ENCODE measurements around the gene WDFY4. TPM values are rescaled to one million over a fixed set of nuclear protein-coding genes. Genes with fewer than 3 reads are reported as not detected.

The WDFY4 gene
- total and polyA plus RNA-seq, 2 of the 13 experiments (the other 11 are each of a cell fraction or from before 2014, with no cell fraction given), result not detected

- H3K9me3 ChIP-seq (ENCODE audit: low read length), result no peaks in the 10 kb centered on the region
- H3K9ac ChIP-seq (ENCODE audit: insufficient read depth, low read depth, low read length), result no peak overlapping the region
- TF ChIP-seq IKZF4 (CRISPR knock-in tag; IDR thresholded peaks at IDR 0.05; ENCODE audit: borderline replicate concordance, low read depth, not compliant biosample characterization) (no peak), GFI1 (CRISPR knock-in tag; IDR thresholded peaks at IDR 0.05; ENCODE audit: borderline replicate concordance) (no peak), NR2F6 (IDR thresholded peaks at IDR 0.05) (no peak), NR2F6 (CRISPR knock-in tag; IDR thresholded peaks at IDR 0.05) (no peak)
- no peaks in the 10 kb centered on the region for H3K4me1 ChIP-seq (ENCODE audit: insufficient read depth, low read length)
- FAIRE-seq (no peak), DNase-seq (ENCODE audit: low spot score) (no peak), ATAC-seq (no peak)
- no peaks in the 10 kb centered on the region for H3K36me3 ChIP-seq (replicated peaks in 1 of 2; ENCODE audit: control insufficient read depth in 1 of 2, insufficient read depth in 2 of 2, low read length in 2 of 2)
- ChIA-PET CTCF (ENCODE audit: low intra/inter-chr PET ratio, low total read pairs) (no interaction called here), POLR2A (no interaction called here)
- no peak overlapping the region for H3K4me2 ChIP-seq (ENCODE audit: low read depth, low read length)
- no peak overlapping the region for H3K27ac ChIP-seq (ENCODE audit: extremely low read length, insufficient read depth, low read length)
- H3K79me2 ChIP-seq (ENCODE audit: insufficient read depth, low read length), result no peaks in the 10 kb centered on the region
- no CpG with 5 or more reads among the region's 5 CpGs for WGBS (ENCODE audit: low lambda C conversion rate)
- in situ Hi-C loops (cut with HindIII; ENCODE audit: extremely low pct_ligation_motif_present, low pct_unique_long_range_greater_than_20kb) (no loop called here), intact Hi-C loops (cut with micrococcal nuclease; ENCODE audit: unreplicated experiment) (no loop called here)
- no peaks in the 10 kb centered on the region for H4K20me1 ChIP-seq (ENCODE audit: insufficient read depth, low read length)
- no TSS peak for BruUV-seq (replicated peaks)
- H2AFZ ChIP-seq (ENCODE audit: low read length), result no peak overlapping the region
- peaks cover 0 to 6% of the 10 kb centered on the region in 2 experiments; a peak in 2 of 5 replicates for H3K27me3 ChIP-seq (ENCODE audit: control insufficient read depth in 1 of 2, insufficient read depth in 2 of 2, low read length in 2 of 2)
- no peak overlapping the region for H3K4me3 ChIP-seq (replicated peaks in 1 of 3; ENCODE audit: insufficient read depth in 1 of 3, low read depth in 2 of 3, low read length in 3 of 3)
Observed at GRCh38 chr10:48704156-48704555, 19.5 kb downstream of the WDFY4 start.

GRCh38 chr10:48705401-48705938 is 20.8 kb downstream of the WDFY4 start:
- H2AFZ ChIP-seq (ENCODE audit: low read length), result no peak overlapping the region
- no peak overlapping the region for H3K4me3 ChIP-seq (replicated peaks in 1 of 3; ENCODE audit: insufficient read depth in 1 of 3, low read depth in 2 of 3, low read length in 3 of 3)
- intact Hi-C loops (cut with micrococcal nuclease; ENCODE audit: unreplicated experiment), result no loop called here
- FAIRE-seq (no peak), DNase-seq (ENCODE audit: low spot score) (no peak), ATAC-seq (no peak)
- no peaks in the 10 kb centered on the region for H3K79me2 ChIP-seq (ENCODE audit: insufficient read depth, low read length)
- in situ Hi-C loops (cut with HindIII; ENCODE audit: extremely low pct_ligation_motif_present, low pct_unique_long_range_greater_than_20kb), result no loop called here
- 6% methylated on average over 8 of the region's 9 CpGs for WGBS (ENCODE audit: low lambda C conversion rate)
- no peak overlapping the region for H3K27ac ChIP-seq (ENCODE audit: extremely low read length, insufficient read depth, low read length)
- BruUV-seq (replicated peaks), result no TSS peak
- no peak overlapping the region for H3K9ac ChIP-seq (ENCODE audit: insufficient read depth, low read depth, low read length)
- POLR2A ChIA-PET, result no interaction called here
- no peaks in the 10 kb centered on the region for H3K36me3 ChIP-seq (replicated peaks in 1 of 2; ENCODE audit: control insufficient read depth in 1 of 2, insufficient read depth in 2 of 2, low read length in 2 of 2)
- H3K4me1 ChIP-seq (ENCODE audit: insufficient read depth, low read length), result no peaks in the 10 kb centered on the region
- CTCF ChIA-PET (ENCODE audit: low intra/inter-chr PET ratio, low total read pairs), result no interaction called here
- no peaks in the 10 kb centered on the region for H4K20me1 ChIP-seq (ENCODE audit: insufficient read depth, low read length)
- peaks cover 0 to 6% of the 10 kb centered on the region in 2 experiments; a peak in 2 of 5 replicates for H3K27me3 ChIP-seq (ENCODE audit: control insufficient read depth in 1 of 2, insufficient read depth in 2 of 2, low read length in 2 of 2)
- H3K4me2 ChIP-seq (ENCODE audit: low read depth, low read length), result no peak overlapping the region
- no peaks in the 10 kb centered on the region for H3K9me3 ChIP-seq (ENCODE audit: low read length)
- TF ChIP-seq SALL1 (CRISPR knock-in tag; IDR thresholded peaks at IDR 0.05) (no peak), TOE1 (CRISPR knock-in tag; IDR thresholded peaks at IDR 0.05) (no peak), ZHX1 (CRISPR knock-in tag; IDR thresholded peaks at IDR 0.05; ENCODE audit: low read depth) (no peak), THAP7 (CRISPR knock-in tag; IDR thresholded peaks at IDR 0.05) (no peak), ZNF264 (CRISPR knock-in tag; IDR thresholded peaks at IDR 0.05) (no peak), SRSF4 (IDR thresholded peaks at IDR 0.05; ENCODE audit: low read depth, low read length, poor library complexity, severe bottlenecking) (no peak), ZNF607 (CRISPR knock-in tag; IDR thresholded peaks at IDR 0.05; ENCODE audit: borderline replicate concordance) (no peak), HNF1B (CRISPR knock-in tag; IDR thresholded peaks at IDR 0.05) (no peak), ZNF782 (CRISPR knock-in tag; IDR thresholded peaks at IDR 0.05; ENCODE audit: borderline replicate concordance) (no peak), GATAD2A (CRISPR knock-in tag; IDR thresholded peaks at IDR 0.05) (no peak), KDM5B (CRISPR knock-in tag; IDR thresholded peaks at IDR 0.05; ENCODE audit: borderline replicate concordance) (no peak)

All from HepG2 (cell line).